ENCODE measurements around the gene NBEAL2. TPM values are rescaled to one million over a fixed set of nuclear protein-coding genes. Genes with fewer than 3 reads are reported as not detected.
A peak's percentile ranks its signal among the peaks of the same experiment; 100 is the strongest.

Gene NBEAL2
- total RNA-seq, 4 donors from 2014 or later, result 128 to 297 (median 185) TPM

DNA sequence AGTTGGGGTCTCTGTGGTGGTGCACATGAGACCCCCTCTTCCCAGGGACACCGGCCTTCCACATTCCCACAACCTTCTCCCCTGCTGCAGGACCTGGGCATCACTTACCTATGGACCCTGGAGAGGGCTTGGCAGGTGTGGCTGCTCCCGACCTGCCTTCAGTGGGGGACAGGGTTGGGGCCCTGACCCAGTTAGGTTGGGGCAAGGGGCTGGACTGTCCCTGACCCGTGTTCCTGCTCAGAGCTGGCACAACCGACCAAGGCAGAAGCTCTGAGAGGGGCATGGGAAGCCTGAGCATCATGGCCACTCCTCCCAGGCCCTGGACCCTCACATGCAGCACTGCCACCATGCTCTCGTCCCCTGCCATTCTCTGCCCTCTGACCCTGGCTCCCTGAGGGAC lies 6.1 kb downstream of the NBEAL2 start:
- Histone ChIP-seq H3K4me3 (no peak overlapping the region), H3K36me3 (peaks cover 0 to 31% (median 13%) of the 10 kb centered on the region in 3 donors), H3K27me3 (no peaks in the 10 kb centered on the region), H3K9me3 (no peaks in the 10 kb centered on the region), H3K27ac (peak overlapping the region; percentile 81 to 99 (median 91)), H3K4me1 (peaks cover 58 to 100% (median 71%) of the 10 kb centered on the region in 3 donors)
- no peak for DNase-seq
- intact Hi-C loops (cut with DNase I), result no loop called here
- 96% methylated on average over 5 of the region's 5 CpGs; no CpG with 5 or more reads in 1 of the 2 donors for WGBS, 2 donors
- no peak for TF ChIP-seq CTCF (IDR thresholded peaks at IDR 0.05)
- no peak for TF ChIP-seq POLR2A (IDR thresholded peaks at IDR 0.05)

GRCh38 chr3:46986055-46986730 lies 6.7 kb downstream of the NBEAL2 start:
- intact Hi-C loops (cut with DNase I), result no loop called here
- H3K9me3 ChIP-seq, result no peaks in the 10 kb centered on the region
- H3K27me3 ChIP-seq, result no peaks in the 10 kb centered on the region
- H3K4me3 ChIP-seq, result no peak overlapping the region
- H3K36me3 ChIP-seq, result peaks cover 3 to 37% (median 13%) of the 10 kb centered on the region in 3 donors
- WGBS, 2 donors, result 79 to 85% methylated on average over 2 to 3 of the region's 4 CpGs
- H3K27ac ChIP-seq, result peak overlapping the region; percentile 81 to 99 (median 91)
- DNase-seq, result no peak
- TF ChIP-seq CTCF (IDR thresholded peaks at IDR 0.05) (no peak), POLR2A (IDR thresholded peaks at IDR 0.05) (no peak)
- peaks cover 56 to 100% (median 65%) of the 10 kb centered on the region in 3 donors for H3K4me1 ChIP-seq

DNA sequence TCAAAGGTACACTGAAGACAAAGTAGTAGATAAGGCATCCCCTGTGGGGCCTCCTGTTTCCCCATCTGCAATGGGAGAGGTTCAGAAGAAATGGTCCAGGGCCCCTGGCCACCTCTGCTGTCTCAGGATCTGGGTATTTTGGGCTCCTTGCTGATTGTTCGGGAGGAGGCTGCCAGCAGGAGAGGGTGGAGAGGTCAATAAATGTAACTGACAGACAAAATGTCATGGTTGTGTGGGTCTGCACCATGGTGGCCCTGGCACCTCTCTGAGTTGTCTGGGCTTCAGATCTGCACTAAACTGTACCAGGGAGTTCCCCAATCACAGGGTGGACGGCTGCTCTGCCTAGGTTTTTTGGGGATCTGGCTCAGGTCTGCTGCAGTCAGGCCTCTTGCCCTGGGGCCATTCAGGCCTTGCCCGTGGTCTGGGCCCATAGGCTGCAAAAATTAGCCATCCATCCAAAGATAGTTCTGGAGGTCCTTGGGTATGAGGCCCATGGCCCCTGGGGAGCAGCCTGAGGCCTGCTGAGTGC lies 7.4 kb downstream of the NBEAL2 start:
- Histone ChIP-seq H3K36me3 (peaks cover 8 to 44% (median 13%) of the 10 kb centered on the region in 3 donors), H3K4me3 (peak overlapping the region in 2 of 4 donors; percentile 18 to 54), H3K27ac (peak overlapping the region; percentile 81 to 99 (median 91)), H3K27me3 (no peaks in the 10 kb centered on the region), H3K4me1 (peaks cover 51 to 94% (median 58%) of the 10 kb centered on the region in 3 donors), H3K9me3 (no peaks in the 10 kb centered on the region)
- intact Hi-C loops (cut with DNase I), result no loop called here
- 50% methylated on average over 1 of the region's 3 CpGs; no CpG with 5 or more reads in 1 of the 2 donors for WGBS, 2 donors
- DNase-seq, result no peak
- TF ChIP-seq POLR2A (IDR thresholded peaks at IDR 0.05), result no peak

GRCh38 chr3:46987319-46987742 lies 7.9 kb downstream of the NBEAL2 start:
- intact Hi-C loops (cut with DNase I), result no loop called here
- no peak for TF ChIP-seq CTCF (IDR thresholded peaks at IDR 0.05)
- TF ChIP-seq POLR2A (IDR thresholded peaks at IDR 0.05), result no peak
- Histone ChIP-seq H3K4me3 (peak overlapping the region in 2 of 4 donors; percentile 18 to 54), H3K9me3 (no peaks in the 10 kb centered on the region), H3K4me1 (peaks cover 46 to 89% (median 53%) of the 10 kb centered on the region in 3 donors), H3K27me3 (no peaks in the 10 kb centered on the region), H3K36me3 (peaks cover 8 to 49% (median 13%) of the 10 kb centered on the region in 3 donors), H3K27ac (peak overlapping the region; percentile 81 to 99 (median 91))
- DNase-seq, result no peak
- WGBS, 2 donors, result 40% methylated on average over 1 of the region's 9 CpGs; no CpG with 5 or more reads in 1 of the 2 donors

- H3K4me1 ChIP-seq, result peaks cover 42 to 83% (median 48%) of the 10 kb centered on the region in 3 donors
- H3K36me3 ChIP-seq, result peaks cover 8 to 54% (median 17%) of the 10 kb centered on the region in 3 donors
- no peaks in the 10 kb centered on the region for H3K27me3 ChIP-seq
- peak overlapping the region in 3 of 4 donors; percentile 10 to 54 (median 18) for H3K4me3 ChIP-seq
- intact Hi-C loops (cut with DNase I), result no loop called here
- 47 to 76% methylated on average over 3 to 7 of the region's 16 CpGs for WGBS, 2 donors
- peak overlapping the region; percentile 81 to 99 (median 91) for H3K27ac ChIP-seq
- no peaks in the 10 kb centered on the region for H3K9me3 ChIP-seq
- TF ChIP-seq POLR2A (IDR thresholded peaks at IDR 0.05) (no peak), CTCF (IDR thresholded peaks at IDR 0.05) (no peak)
- peak; percentile 57 for DNase-seq
These were observed 8.4 kb downstream of the NBEAL2 start for GRCh38 chr3:46987743-46988401.
